LNCaP clone FGC (cell line): ENCODE data around the gene ST6GAL1.

Source experiments
- DNase-seq: peaks from one replicate; pipeline ENCODE4 v3.0.0-alpha.2; 2011; ENCODE audit warnings: low read depth
- H3K4me3 ChIP-seq: 2 replicates; pipeline ENCODE4 v1.5.1; 2011; ENCODE audit warnings: mild to moderate bottlenecking, low read depth, low read length, control low read depth
- CTCF ChIP-seq: IDR thresholded peaks from 2 replicates; pipeline ENCODE4 v1.5.1; 2012; ENCODE audit warnings: mild to moderate bottlenecking; ENCODE audit not compliant: control insufficient read depth, insufficient read depth; ENCODE audit errors: extremely low read depth

Gene ST6GAL1

GRCh38 chr3:186980989-186981388, 50.7 kb downstream of the ST6GAL1 start:
- DNase-seq = no peak
- H3K4me3 ChIP-seq = no peak overlapping the region
- no peak for TF ChIP-seq CTCF

DNA sequence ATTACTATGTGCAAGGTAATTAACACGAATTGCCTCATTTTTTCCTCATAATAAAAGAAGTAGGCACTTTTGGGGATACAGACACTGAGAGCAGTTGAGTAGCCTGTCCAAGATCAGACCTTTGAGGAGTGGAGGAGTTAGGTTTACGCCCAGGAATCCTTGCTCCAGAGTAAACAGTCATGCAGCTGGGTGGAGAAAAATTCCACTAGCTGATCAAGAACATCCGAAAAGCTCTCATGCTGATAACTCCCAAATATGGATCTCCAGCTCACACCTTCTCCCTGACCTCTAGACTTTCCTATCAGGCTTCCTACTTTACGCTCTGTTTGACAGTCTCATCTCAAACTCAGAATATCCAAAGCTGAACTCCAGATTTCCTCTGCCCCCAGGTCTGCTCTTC, 53.3 kb downstream of the ST6GAL1 start:
- no peak for TF ChIP-seq CTCF
- H3K4me3 ChIP-seq = no peak overlapping the region
- DNase-seq = no peak

DNA sequence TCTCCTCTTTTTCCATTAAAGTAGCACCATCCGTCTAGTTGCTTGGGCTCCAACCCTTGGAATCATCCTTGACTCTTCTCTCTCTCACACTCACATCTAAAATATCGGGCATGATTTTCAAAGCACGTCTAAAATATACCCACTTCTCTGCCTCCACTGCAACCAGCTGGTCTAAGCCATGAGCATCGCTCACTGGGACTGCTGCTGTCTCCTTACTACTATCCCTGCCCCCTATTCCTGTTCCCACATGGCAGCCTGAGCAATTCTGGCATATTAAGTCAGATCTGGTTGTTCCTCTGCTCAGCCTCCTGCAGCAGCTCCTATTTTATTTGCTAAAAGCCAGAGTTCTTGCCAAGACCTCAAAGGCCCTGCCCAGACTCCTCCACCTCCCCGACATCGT, 53.7 kb downstream of the ST6GAL1 start:
- H3K4me3 ChIP-seq = no peak overlapping the region
- no peak for DNase-seq
- no peak for TF ChIP-seq CTCF

DNA sequence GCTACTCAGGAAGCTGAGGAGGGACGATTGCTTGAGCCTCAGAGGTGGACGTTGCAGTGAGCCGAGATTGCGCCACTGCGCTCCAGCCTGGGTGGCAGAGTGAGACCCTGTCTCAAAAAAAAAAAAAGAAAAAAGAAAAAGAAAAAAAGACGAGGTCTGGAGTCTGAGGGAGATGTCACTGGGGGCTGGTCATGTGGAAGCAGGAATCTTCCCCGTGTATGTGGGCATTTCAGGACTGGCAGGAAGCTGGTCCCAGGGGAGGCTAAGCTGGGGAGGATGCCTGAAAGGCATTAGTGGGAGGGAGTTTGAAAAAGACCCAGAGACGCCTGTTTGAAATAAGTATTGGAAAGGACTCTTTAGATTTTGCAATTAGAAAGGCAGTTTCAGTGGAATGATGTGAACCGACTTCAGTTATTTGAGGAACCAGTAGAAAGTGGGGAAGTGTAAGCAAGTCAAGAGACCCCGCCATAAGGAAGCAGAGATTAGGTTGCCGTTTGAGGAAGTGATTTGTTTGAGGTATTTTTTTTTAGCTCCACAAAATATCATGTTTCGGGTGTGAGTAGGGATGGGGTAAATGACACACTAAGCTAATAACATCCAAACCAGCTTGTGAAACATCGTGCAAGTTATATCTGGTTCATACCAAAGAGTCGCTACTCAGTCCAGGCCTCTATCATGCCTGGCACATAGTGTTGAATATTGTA, 55.5 kb downstream of the ST6GAL1 start:
- no peak overlapping the region for H3K4me3 ChIP-seq
- no peak for DNase-seq
- no peak for TF ChIP-seq CTCF

- H3K4me3 ChIP-seq = no peak overlapping the region
- TF ChIP-seq CTCF = no peak
- no peak for DNase-seq
Observed at GRCh38 chr3:186986406-186986805, 56.1 kb downstream of the ST6GAL1 start.

GRCh38 chr3:186986816-186987215, 56.5 kb downstream of the ST6GAL1 start:
- TF ChIP-seq CTCF = no peak
- no peak for DNase-seq
- no peak overlapping the region for H3K4me3 ChIP-seq

- TF ChIP-seq CTCF = no peak
- no peak for DNase-seq
Observed at GRCh38 chr3:186988806-186989205, 58.5 kb downstream of the ST6GAL1 start.

More at GRCh38 chr3:186988806-186989205, 58.5 kb downstream of the ST6GAL1 start:
- H3K4me3 ChIP-seq = no peak overlapping the region
